GM21786 (cell line): ENCODE results near the gene CFAP47.
"Not testable (repeated sequence)": the region's sequence is repeated elsewhere in the genome, so short reads cannot be mapped to it uniquely, and the experiment has no call there.

Experiments
- ATAC-seq: cut with Tn5 transposase; IDR thresholded peaks from one replicate; pipeline ENCODE4 v1.9.1; 2021; ENCODE audit not compliant: unreplicated experiment

The CFAP47 gene

DNA sequence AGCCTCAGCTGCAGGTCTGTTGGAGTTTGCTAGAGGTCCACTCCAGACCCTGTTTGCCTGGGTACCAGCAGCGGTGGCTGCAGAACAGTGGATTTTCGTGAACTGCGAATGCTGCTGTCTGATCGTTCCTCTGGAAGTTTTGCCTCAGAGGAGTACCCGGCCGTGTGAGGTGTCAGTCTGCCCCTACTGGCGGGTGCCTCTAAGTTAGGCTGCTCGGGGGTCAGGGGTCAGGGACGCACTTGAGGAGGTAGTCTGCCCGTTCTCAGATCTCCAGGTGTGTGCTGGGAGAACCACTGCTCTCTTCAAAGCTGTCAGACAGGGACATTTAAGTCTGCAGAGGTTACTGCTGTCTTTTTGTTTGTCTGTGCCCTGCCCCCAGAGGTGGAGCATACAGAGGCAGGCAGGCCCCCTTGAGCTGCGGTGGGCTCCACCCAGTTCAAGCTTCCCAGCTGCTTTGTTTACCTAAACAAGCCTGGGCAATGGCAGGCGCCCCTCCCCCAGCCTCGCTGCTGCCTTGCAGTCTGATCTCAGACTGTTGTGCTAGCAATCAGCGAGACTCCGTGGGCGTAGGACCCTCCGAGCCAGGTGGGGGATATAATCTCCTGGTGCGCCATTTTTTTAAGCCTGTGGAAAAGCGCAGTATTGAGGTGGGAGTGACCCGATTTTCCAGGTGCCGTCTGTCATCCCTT is 315.4 kb downstream of the CFAP47 start:
- not testable (repeated sequence) for ATAC-seq

DNA sequence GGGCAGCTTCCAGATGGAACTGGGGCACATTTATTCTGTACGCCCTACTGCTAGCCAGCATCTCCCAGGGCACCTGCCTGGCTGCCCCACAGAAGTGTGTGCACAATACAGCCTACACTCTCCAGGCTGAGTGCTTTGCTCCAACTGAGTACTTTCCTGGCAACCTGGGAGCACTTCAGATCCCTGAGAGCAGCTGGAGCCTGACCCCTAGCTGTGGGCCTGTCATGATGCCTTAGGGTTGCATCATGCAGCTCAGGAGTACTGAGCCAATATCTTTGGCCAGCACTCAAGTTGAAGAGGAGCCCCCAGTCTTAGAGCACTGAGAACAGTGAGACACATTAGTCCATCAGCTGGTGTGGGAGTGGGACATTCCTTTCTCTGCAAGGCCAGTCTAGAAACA is 321.9 kb downstream of the CFAP47 start:
- no peak for ATAC-seq

DNA sequence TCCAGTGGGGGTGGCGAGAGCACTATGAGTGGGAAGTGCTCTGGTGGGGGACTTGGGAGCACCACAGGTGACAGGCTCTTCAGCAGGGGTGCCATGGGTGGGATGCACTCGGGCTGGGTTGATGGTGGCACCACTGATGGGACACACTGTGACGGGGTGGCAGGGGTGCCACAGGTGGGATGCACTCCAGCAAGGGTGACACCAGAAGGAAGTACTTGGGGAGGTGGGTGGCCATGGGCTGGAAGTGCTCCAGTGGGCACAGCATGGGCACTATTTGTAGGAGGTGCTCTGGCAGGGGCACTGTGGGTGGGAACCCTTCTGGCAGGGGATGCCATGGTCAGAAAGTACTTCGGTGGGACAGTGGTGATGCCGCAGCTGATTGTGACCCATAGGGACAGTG is 346.6 kb downstream of the CFAP47 start:
- no peak for ATAC-seq

DNA sequence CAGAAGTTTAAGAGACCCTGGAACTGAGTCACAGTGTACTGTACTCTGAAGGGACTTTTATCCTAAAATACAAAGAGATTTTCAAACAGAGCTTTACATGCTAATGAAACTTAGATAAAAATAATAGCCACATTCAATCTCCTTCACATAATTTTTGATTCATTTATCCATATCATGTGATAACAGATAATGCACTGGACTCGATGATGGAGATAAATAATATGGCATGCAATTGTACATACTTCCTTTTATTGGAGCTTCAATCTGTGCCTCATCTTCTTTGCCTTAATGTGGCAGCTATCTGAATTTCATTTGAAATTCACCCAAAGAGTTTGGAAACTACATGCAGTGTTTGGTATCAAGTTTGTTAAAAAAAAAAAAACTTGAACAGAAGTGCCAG is 390.6 kb downstream of the CFAP47 start:
- no peak for ATAC-seq

DNA sequence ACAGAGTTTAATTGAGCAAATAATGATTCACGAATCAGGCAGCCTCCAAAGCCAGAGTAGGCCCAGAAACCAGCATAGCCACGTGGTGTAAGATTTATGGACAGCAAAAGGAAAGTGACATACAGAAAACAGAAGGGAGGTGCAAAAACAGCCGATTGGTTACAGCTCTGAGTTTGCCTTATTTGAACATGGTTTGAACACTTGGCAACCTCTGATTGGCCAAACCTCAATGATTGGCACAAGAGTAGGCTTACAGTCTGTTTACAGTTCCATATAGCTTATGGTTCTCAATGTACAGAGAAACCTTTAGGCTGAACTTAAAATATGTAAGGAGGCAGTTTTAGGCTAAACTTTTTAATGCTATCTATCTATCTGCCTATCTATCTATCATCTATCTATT is 394.8 kb downstream of the CFAP47 start:
- ATAC-seq: no peak

DNA sequence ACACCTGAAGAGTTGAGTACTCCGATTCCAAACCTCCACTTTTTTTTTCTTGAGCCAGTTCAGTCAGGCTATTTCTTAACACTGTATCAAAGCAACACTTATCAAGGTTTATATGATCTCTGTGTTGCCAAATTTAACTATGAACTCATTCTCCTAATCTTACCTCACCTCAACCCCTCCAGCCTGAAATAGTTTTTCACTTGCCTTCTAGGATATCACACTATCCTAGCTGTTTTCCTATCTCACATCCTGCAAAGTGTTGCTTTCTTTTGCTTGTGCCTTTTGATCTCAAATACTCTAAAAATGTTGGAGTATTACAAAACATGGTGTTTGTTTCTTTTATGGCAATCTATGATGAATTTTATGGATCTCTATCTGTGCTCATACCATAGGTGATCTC is 415.0 kb downstream of the CFAP47 start:
- no peak for ATAC-seq

DNA sequence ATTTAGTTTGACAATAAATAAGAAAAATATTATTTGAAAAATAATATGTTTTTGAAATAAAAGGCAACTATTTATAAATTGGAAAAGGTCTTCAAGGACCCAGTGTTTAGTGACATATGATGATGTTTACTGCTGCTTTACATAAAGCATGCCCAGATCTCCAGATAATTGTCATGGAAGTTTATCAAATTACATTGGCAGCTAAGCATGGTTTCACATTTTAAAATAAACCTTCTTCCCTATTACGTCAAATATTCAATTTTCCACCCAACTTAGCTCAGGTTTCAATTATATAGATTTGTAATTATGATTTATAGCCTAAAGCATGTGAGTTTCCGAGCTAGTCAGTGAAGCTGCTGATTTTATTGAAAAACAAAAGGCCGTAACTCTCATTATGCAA is 417.2 kb downstream of the CFAP47 start:
- ATAC-seq: no peak

DNA sequence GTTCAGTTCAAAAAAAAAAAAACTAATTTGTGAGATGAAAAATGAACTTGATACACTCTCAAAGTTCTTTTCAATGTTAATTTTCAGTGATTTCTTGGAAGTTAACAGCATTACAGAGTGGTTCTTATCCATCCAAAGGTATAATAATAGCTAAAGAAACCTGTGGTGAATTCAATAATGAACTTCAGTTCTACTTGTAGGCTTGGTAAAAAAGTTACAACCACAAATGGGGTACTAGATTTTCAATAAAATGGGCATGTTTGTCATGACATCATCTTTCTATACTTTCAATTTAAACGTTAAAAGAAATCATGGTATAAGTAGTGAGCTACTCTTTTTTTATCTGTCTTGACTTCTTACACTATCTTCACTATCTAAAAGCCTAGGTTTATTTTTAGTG is 424.8 kb downstream of the CFAP47 start:
- ATAC-seq: no peak

DNA sequence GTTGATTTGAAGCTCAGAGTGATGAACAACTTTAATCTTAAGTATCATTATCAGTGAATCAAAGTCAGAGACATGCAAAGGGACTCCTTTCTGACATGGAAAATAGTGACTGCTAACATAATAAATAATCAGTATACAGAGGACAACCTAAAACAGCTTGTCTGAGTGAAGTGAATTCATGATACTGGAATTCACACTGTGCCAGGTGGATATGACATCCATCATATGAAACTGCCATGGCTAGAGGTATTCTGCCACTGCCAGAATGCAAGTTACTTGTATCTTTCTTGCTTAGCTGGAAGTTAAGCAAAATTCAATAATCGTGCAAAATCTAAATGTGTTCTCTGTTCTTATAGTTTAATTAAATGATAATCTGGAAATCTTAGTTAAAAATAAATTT is 429.0 kb downstream of the CFAP47 start:
- ATAC-seq: no peak

DNA sequence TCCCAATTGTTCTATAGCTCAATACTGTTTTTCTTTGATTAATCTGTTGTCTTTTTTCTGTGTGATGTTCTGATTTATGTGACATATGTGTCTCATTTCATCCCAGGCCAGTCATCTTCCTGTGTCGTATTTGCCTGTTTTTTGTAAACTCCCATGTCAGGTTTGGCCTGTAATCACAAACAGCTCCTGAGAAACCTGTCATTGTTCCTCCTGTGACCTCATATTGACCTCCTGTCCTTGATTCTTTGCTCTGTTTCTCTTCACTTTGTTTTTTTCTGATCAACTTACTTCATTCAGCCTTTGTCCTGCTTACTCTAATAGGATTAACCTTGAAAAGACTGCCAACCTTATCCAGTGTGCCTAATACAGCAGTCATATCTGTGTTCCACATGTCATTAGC is 438.3 kb downstream of the CFAP47 start:
- no peak for ATAC-seq

DNA sequence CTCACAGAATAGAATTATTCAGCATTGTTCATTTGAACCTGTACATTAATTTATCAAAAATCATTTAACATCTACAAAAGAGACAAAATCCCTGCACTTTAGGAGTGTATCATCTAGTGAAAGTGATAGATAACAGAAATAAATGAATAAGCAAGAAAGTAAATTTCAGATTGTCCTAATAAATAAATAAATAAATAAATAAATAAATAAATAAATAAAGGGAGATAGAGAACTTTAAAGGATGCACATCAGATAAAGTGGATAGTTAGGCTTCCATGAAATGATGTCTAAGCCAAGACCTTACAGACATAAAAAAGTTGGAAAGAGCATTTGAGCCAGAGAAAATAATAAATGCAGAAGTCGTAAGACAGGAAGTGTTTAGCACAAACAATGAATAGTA is 444.7 kb downstream of the CFAP47 start:
- no peak for ATAC-seq

DNA sequence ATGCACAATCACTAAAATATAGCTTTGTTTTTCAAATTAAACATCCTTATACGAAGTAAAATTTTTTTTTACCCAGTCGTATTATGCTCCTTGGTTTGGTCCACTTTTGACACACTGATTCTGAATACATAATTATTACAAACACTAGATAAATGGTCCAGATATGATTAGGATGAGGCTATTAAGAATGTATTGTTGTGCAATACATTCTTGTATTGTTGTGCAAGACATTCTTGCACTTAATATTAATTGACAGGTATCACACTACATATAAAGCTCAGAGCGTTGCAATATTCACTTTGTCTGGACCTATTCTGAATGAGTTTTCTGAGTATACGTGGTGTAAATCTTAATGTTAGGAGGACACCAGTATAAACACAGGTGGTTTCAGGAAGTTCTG is 464.0 kb downstream of the CFAP47 start:
- no peak for ATAC-seq

DNA sequence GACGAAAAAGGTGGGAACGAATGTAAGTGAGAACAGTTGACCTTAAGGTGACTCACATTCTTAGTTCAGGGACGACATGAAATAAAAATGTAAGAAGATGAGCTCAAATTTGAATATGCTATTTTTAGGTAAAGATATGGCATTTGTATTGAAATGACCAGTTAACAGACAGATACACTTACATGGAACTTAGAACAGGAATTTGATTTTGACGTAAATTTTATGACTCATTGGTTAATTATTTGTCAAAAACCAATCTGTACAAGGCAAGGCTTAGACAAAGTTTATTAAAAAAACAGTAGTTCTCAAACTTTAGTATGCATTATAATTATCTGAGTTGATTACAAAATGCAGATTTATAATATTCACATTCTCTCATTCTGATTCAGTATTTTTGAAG is 469.4 kb downstream of the CFAP47 start:
- ATAC-seq: no peak

DNA sequence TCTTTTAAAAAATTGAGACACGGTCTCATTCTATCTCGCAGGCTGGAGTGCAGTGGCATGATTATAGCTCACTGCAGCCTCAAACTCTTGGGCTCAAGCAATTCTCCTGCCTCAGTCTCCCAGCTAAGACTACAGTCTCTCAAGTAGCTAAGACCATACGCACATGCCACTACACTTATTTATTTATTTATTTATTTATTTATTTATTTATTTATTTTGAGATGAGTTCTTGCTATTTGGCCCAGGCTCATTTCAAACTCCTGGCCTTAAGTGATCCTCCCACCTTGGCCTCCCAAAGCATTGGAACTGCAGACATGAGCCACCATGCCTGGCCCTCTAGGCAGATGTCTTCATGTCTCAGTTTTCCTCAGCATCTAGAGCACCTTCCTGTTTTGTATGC is 482.2 kb downstream of the CFAP47 start:
- ATAC-seq: no peak

DNA sequence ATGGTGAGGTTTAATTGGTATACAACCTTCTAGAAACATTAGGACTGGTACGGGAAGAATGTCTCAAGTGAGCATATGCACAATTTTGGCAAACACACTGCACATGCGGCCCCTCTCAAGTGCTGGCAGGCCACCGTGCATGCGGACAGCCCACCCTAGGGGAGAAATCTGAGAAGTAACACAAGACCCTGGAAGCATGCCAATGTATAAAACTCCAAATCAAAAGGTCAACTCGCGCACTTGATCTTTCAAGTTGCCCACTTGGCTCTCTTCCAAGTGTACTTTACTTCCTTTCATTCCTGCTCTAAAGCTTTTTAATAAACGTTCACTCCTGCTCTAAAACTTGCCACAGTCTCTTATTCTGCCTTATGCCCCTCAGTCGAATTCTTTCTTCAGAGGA is 488.3 kb downstream of the CFAP47 start:
- ATAC-seq: no peak

DNA sequence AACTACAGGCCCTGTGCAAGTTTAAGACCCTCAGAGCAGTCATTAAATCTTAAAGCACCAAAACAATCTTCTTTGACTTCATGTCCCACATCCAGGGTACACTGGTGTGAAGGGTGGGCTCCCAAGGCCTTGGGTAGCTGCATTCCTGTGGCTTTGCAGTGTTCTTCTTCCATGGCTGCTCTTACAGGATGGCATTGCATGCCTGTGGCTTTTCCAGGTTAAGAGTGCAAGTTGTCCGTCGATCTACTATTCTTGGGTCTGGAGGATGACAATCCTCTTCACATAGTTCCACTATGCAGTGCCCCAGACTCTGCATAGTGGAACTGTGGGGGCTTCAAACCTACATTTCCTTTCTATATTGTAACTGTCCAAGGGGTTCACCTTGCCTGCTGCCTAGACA is 494.5 kb downstream of the CFAP47 start:
- no peak for ATAC-seq

DNA sequence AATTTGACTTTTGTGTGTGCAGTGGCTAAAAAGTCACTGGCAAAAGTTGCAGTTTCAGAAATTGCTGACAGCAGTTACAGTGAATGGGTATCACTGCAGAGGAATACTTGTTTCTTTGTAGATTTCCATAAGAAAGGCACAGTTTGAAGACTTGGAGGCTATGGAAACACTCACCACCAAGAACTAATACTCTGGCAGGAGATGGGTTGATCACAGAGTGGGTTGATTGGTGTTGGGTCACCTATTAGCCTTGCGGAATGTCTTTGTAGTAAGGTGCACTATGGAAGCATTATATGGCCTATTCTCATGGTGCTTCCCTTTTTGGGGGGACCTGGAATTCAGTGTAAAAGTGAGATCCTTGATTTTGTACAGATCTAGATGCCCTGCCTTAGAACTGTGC is 502.8 kb downstream of the CFAP47 start:
- no peak for ATAC-seq

DNA sequence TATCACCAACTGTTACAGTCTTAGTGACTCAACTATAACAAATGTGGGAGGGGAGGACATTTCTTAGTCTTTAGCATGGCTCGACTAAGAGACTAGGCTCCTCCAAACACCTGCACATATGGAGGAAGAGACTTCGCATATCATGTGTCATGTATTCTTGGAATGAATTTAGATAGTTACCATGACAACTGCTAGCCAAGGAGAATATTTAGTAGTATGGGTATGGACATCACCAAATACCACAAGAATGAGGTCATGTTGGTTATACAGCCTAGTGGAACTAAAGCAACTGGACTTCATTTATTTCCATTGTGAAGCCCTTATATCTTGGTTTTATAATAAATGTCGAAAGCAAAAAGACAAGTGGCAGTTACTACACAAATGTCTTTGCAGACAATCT is 512.3 kb downstream of the CFAP47 start:
- no peak for ATAC-seq

DNA sequence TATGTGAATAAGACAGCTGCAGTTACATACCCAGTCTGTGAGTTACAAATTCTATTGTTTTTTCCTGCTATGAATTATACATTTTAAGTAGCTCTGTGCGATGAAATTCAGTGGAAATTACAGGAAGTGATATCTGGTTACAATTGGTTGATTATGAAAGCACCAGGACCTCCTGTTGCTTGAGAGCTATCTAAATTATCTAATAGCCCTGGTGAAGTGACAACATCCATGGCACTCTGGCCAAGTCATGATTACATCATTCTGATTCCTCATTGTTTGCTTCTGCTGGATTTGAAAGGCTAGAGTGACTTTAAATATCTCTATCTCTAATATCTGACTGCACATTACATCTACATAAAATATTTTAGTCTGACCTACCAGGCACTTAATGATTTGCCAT is 515.0 kb downstream of the CFAP47 start:
- no peak for ATAC-seq
